Spleen (tissue), 11 donors: ENCODE measurements around the gene KRT13. TPM values are rescaled to one million over a fixed set of nuclear protein-coding genes. Genes with fewer than 3 reads are reported as not detected.

Source experiments
- DNase-seq: peaks from one replicate; pipeline ENCODE4 v3.0.0-alpha.2; 2020
- H3K27ac ChIP-seq, 8 donors: fragments of 200-600 bp; sonication (generic) in 7 of 8; 1 replicate in 4 of 8; 2 replicates in 4 of 8; pipeline versions ENCODE4 v1.5.0 to v1.8.0; 2016 to 2021; ENCODE audit warnings: inconsistent platforms in 4 of 8, mild to moderate bottlenecking in 4 of 8, moderate library complexity in 1 of 8
- H3K27me3 ChIP-seq, 7 donors: fragments of 200-600 bp; sonication (generic) in 6 of 7; replicated peaks in 1 of 7; 1 replicate in 4 of 7; 2 replicates in 3 of 7; pipeline versions ENCODE4 v1.5.0 to v1.8.0; 2016 to 2021; ENCODE audit warnings: inconsistent platforms in 3 of 7, mild to moderate bottlenecking in 1 of 7
- H3K36me3 ChIP-seq, 6 donors: fragments of 200-600 bp; sonication (generic) in 5 of 6; 1 replicate in 4 of 6; 2 replicates in 2 of 6; pipeline versions ENCODE4 v1.5.0 to v1.8.0; 2016 to 2021; ENCODE audit warnings: inconsistent platforms in 2 of 6
- H3K4me1 ChIP-seq, 6 donors: fragments of 200-600 bp; sonication (generic) in 5 of 6; 1 replicate in 3 of 6; 2 replicates in 3 of 6; pipeline versions ENCODE4 v1.5.0 to v1.8.0; 2016 to 2021; ENCODE audit warnings: inconsistent platforms in 3 of 6
- H3K4me3 ChIP-seq, 8 donors: fragments of 200-600 bp; sonication (generic) in 7 of 8; 1 replicate in 4 of 8; 2 replicates in 4 of 8; pipeline versions ENCODE4 v1.5.0 to v1.8.0; 2016 to 2021; ENCODE audit warnings: inconsistent platforms in 4 of 8, mild to moderate bottlenecking in 4 of 8, moderate library complexity in 2 of 8
- H3K9me3 ChIP-seq, 8 donors: fragments of 200-600 bp; sonication (generic) in 7 of 8; 1 replicate in 4 of 8; 2 replicates in 4 of 8; pipeline versions ENCODE4 v1.5.0 to v1.8.0; 2016 to 2021; ENCODE audit warnings: inconsistent platforms in 4 of 8
- CTCF ChIP-seq, 11 experiments: fragments of 200-600 bp in 7 of 11; fragments of 450-650 bp in 4 of 11; sonication (generic) in 4 of 11; IDR thresholded peaks in 8 of 11; conservative IDR thresholded peaks in 3 of 11; 1 replicate in 7 of 11; 2 replicates in 4 of 11; pipeline versions ENCODE4 v1.4.0 to v1.8.0; 2016 to 2021; ENCODE audit warnings: antibody characterized with exemption in 11 of 11, inconsistent platforms in 4 of 11, mild to moderate bottlenecking in 1 of 11
- POLR2A ChIP-seq, 3 donors: fragments of 450-650 bp; IDR thresholded peaks; one replicate each; pipeline ENCODE4 v1.5.1; 2017; ENCODE audit warnings: antibody characterized with exemption in 3 of 3, mild to moderate bottlenecking in 1 of 3
- POLR2AphosphoS5 ChIP-seq, 3 donors: sonication (generic); formaldehyde crosslinking; IDR thresholded peaks; one replicate each; pipeline ENCODE4 v1.5.1; 2017; ENCODE audit warnings: antibody characterized with exemption in 3 of 3
- WGBS, 5 donors: extraction: QIAGEN DNeasy Blood & Tissue Kit in 3 of 5; methylation state at CpG; one replicate each; pipeline versions ENCODE4 v1.1.5 to v1.1.7; 2013 to 2018; 5-methylcytosine and 5-hydroxymethylcytosine counted together
- intact Hi-C: fragments of 100-400 bp; cut with DNase I; formaldehyde crosslinking; loops from one replicate; pipeline ENCODE4 v1.15.0; 2023; ENCODE audit warnings: low total_unique reads
- polyA plus RNA-seq, 3 donors: library from polyadenylated mRNA; stranded (reverse); fragments of 200-250 nt; gene quantifications; one replicate each; pipeline ENCODE4 v1.2.1, GENCODE V29; 2013
- total RNA-seq, 7 donors: library from RNA; depleted of rRNA in 3 of 7; stranded (reverse); fragments of >200 nt in 3 of 7; fragmentation: NEBNext Ultra II Directional in 4 of 7; extraction: Animal tissue kit (Norgen Biotek cat#: 25700) in 4 of 7; gene quantifications; one replicate each; pipeline versions ENCODE4 v1.1.0 to v1.2.1, GENCODE V29; 2016 to 2021
- donor health status: healthy with polysubstance abuse.
- donor health status: DM: no; HTN: no; CAD: no; lungs with moderate emphysema.
- donor health status: DM: no; HTN: no; CAD: no.
- donor health status: Bipolar disorder and iron deficiency.
- donor health status: healthy.
- donor health status: DM: no; HTN: no; CAD: no.
- donor health status: DM: yes; HTN: yes; CAD: no.

Gene KRT13
- total and polyA plus RNA-seq, 10 donors = 1.6 to 26.4 (median 3.8) TPM; not detected in 7

- 46 to 50% (median 49%) methylated on average over 10 to 12 of the region's 12 CpGs for WGBS, 5 donors
- intact Hi-C loops = no loop called here
- peak overlapping the region in 7 of 8 donors; percentile 85 to 98 (median 92) for H3K27ac ChIP-seq
Observed at GRCh38 chr17:41496803-41497484, 8.5 kb downstream of the KRT13 start.

GRCh38 chr17:41494524-41494923 lies 10.9 kb downstream of the KRT13 start:
- TF ChIP-seq POLR2AphosphoS5 (IDR thresholded peaks at IDR 0.05) (no peak), CTCF (IDR thresholded peaks at IDR 0.05 in 8 of 11, conservative IDR thresholded peaks at IDR 0.05 in 3 of 11) (no peak), POLR2A (IDR thresholded peaks at IDR 0.05) (no peak)
- Histone ChIP-seq H3K9me3 (no peaks in the 10 kb centered on the region), H3K4me3 (no peak overlapping the region), H3K27me3 (peaks cover 0 to 4% (median 0%) of the 10 kb centered on the region in 7 donors), H3K36me3 (no peaks in the 10 kb centered on the region), H3K27ac (no peak overlapping the region), H3K4me1 (peaks cover 0 to 62% (median 26%) of the 10 kb centered on the region in 6 donors)
- 49 to 74% (median 66%) methylated on average over 2 of the region's 2 CpGs for whole genome bisulfite sequencing, 5 donors
- no peak for DNase-seq
- intact Hi-C loops = no loop called here

More at GRCh38 chr17:41496803-41497484, 8.5 kb downstream of the KRT13 start:
- no peak for TF ChIP-seq POLR2A (IDR thresholded peaks at IDR 0.05)
- peak; percentile 43 to 88 (median 69) for TF ChIP-seq CTCF (IDR thresholded peaks at IDR 0.05 in 8 of 11, conservative IDR thresholded peaks at IDR 0.05 in 3 of 11)
- peak in 2 of 3 donors; percentile 62 to 67 for TF ChIP-seq POLR2AphosphoS5 (IDR thresholded peaks at IDR 0.05)
- Histone ChIP-seq H3K27me3 (peaks cover 0 to 15% (median 0%) of the 10 kb centered on the region in 7 donors), H3K4me3 (peak overlapping the region in 1 of 8 donors; percentile 57), H3K36me3 (no peaks in the 10 kb centered on the region), H3K4me1 (peaks cover 0 to 57% (median 24%) of the 10 kb centered on the region in 6 donors), H3K9me3 (no peaks in the 10 kb centered on the region)
- DNase-seq = peak; percentile 92

- Histone ChIP-seq H3K4me3 (no peak overlapping the region), H3K9me3 (no peaks in the 10 kb centered on the region), H3K4me1 (peaks cover 0 to 45% (median 23%) of the 10 kb centered on the region in 6 donors), H3K27me3 (peaks cover 0 to 5% (median 0%) of the 10 kb centered on the region in 7 donors), H3K36me3 (no peaks in the 10 kb centered on the region), H3K27ac (peak overlapping the region in 7 of 8 donors; percentile 18 to 67 (median 54))
- intact Hi-C loops = no loop called here
- DNase-seq = no peak
- TF ChIP-seq CTCF (IDR thresholded peaks at IDR 0.05 in 8 of 11, conservative IDR thresholded peaks at IDR 0.05 in 3 of 11) (no peak), POLR2AphosphoS5 (IDR thresholded peaks at IDR 0.05) (no peak), POLR2A (IDR thresholded peaks at IDR 0.05) (no peak)
- WGBS, 5 donors = 38 to 56% (median 51%) methylated on average over 4 of the region's 4 CpGs
Observed at GRCh38 chr17:41492771-41493170, 12.6 kb downstream of the KRT13 start.

- Histone ChIP-seq H3K4me3 (no peak overlapping the region), H3K27me3 (peaks cover 0 to 7% (median 0%) of the 10 kb centered on the region in 7 donors), H3K27ac (peak overlapping the region in 6 of 8 donors; percentile 18 to 67 (median 56)), H3K4me1 (peaks cover 0 to 41% (median 20%) of the 10 kb centered on the region in 6 donors), H3K36me3 (no peaks in the 10 kb centered on the region), H3K9me3 (no peaks in the 10 kb centered on the region)
- intact Hi-C loops = no loop called here
- DNase-seq = no peak
- 32 to 68% (median 49%) methylated on average over 5 to 6 of the region's 6 CpGs for WGBS, 5 donors
- TF ChIP-seq POLR2A (IDR thresholded peaks at IDR 0.05) = no peak
- TF ChIP-seq POLR2AphosphoS5 (IDR thresholded peaks at IDR 0.05) = peak in 1 of 3 donors; percentile 45
Observed at GRCh38 chr17:41492351-41492750, 13.1 kb downstream of the KRT13 start.
